H9 (cell line): ENCODE measurements around the gene ZFYVE27. TPM values are rescaled to one million over a fixed set of nuclear protein-coding genes. Genes with fewer than 3 reads are reported as not detected.

Experiments used
- DNase-seq: peaks from one replicate; pipeline ENCODE4 v3.0.0-alpha.2; 2017
- H2AFZ ChIP-seq: one replicate; pipeline ENCODE4 v1.6.1; 2013; ENCODE audit warnings: mild to moderate bottlenecking, low read length, control low read depth, moderate library complexity
- H2AK5ac ChIP-seq: 2 replicates; pipeline ENCODE4 v1.6.1; 2013; ENCODE audit warnings: low read length, control low read depth, mixed read lengths; ENCODE audit not compliant: insufficient read length
- H2BK120ac ChIP-seq: one replicate; pipeline ENCODE4 v1.6.1; 2013; ENCODE audit warnings: low read depth, mild to moderate bottlenecking, low read length, control low read depth, inconsistent platforms; ENCODE audit not compliant: poor library complexity, severe bottlenecking
- H2BK12ac ChIP-seq: 2 replicates; pipeline ENCODE4 v1.6.1; 2013; ENCODE audit warnings: low read length, control low read depth, mixed read lengths, low read depth; ENCODE audit not compliant: insufficient read length
- H2BK15ac ChIP-seq: 2 replicates; pipeline ENCODE4 v1.6.1; 2013; ENCODE audit warnings: low read depth, low read length, control low read depth
- H2BK20ac ChIP-seq: one replicate; pipeline ENCODE4 v1.6.1; 2013; ENCODE audit warnings: low read depth, mild to moderate bottlenecking, low read length, control low read depth, inconsistent platforms; ENCODE audit not compliant: poor library complexity, severe bottlenecking
- H2BK5ac ChIP-seq: 2 replicates; pipeline ENCODE4 v1.6.1; 2013; ENCODE audit warnings: low read length, control low read depth, mixed read lengths; ENCODE audit not compliant: insufficient read length
- H3K14ac ChIP-seq: 2 replicates; pipeline ENCODE4 v1.6.1; 2013; ENCODE audit warnings: low read length, control low read depth; ENCODE audit not compliant: insufficient read depth
- H3K18ac ChIP-seq: 2 replicates; pipeline ENCODE4 v1.6.1; 2013; ENCODE audit warnings: low read depth, mild to moderate bottlenecking, mixed read lengths, low read length, control low read depth; ENCODE audit not compliant: insufficient read length
- H3K23ac ChIP-seq: 2 replicates; pipeline ENCODE4 v1.6.1; 2013; ENCODE audit warnings: low read length, control low read depth, mixed read lengths, low read depth; ENCODE audit not compliant: insufficient read length
- H3K23me2 ChIP-seq: 2 replicates; pipeline ENCODE4 v1.6.1; 2013; ENCODE audit warnings: low read depth, mild to moderate bottlenecking, mixed read lengths, low read length, control low read depth; ENCODE audit not compliant: insufficient read length, poor library complexity, severe bottlenecking
- H3K27ac ChIP-seq: 2 replicates; pipeline ENCODE4 v1.5.1; 2013; ENCODE audit warnings: low read length, control low read depth, mixed read lengths, low read depth; ENCODE audit not compliant: insufficient read length
- H3K27me3 ChIP-seq: 2 replicates; pipeline ENCODE4 v1.6.1; 2013; ENCODE audit warnings: low read length, control low read depth, inconsistent platforms; ENCODE audit not compliant: insufficient read depth
- H3K4ac ChIP-seq: 2 replicates; pipeline ENCODE4 v1.6.1; 2013; ENCODE audit warnings: low read depth, mild to moderate bottlenecking, control low read depth, inconsistent platforms, low read length, moderate library complexity
- H3K4me1 ChIP-seq: 2 replicates; pipeline ENCODE4 v1.6.1; 2013; ENCODE audit warnings: low read length, control low read depth, inconsistent platforms; ENCODE audit not compliant: insufficient read depth
- H3K4me2 ChIP-seq: 2 replicates; pipeline ENCODE4 v1.6.1; 2013; ENCODE audit warnings: low read length, control low read depth, mixed read lengths; ENCODE audit not compliant: insufficient read length, insufficient read depth
- H3K56ac ChIP-seq: 2 replicates; pipeline ENCODE4 v1.6.1; 2013; ENCODE audit warnings: low read depth, mild to moderate bottlenecking, mixed read lengths, low read length, control low read depth; ENCODE audit not compliant: insufficient read length
- H3K79me1 ChIP-seq: 2 replicates; pipeline ENCODE4 v1.6.1; 2013; ENCODE audit warnings: low read depth, mild to moderate bottlenecking, moderate library complexity, low read length, control low read depth, inconsistent platforms; ENCODE audit not compliant: insufficient read depth, poor library complexity, severe bottlenecking
- H3K79me2 ChIP-seq: 2 replicates; pipeline ENCODE4 v1.6.1; 2013; ENCODE audit warnings: low read length, control low read depth, inconsistent platforms; ENCODE audit not compliant: insufficient read depth
- H3K9ac ChIP-seq: 2 replicates; pipeline ENCODE4 v1.6.1; 2013; ENCODE audit warnings: low read length, control low read depth, mixed read lengths; ENCODE audit not compliant: insufficient read length; ENCODE audit errors: extremely low read depth
- H3K9me3 ChIP-seq: one replicate; pipeline ENCODE4 v1.6.1; 2013; ENCODE audit warnings: low read depth, low read length, inconsistent platforms; ENCODE audit not compliant: control insufficient read depth
- H3T11ph ChIP-seq: one replicate; pipeline ENCODE4 v1.6.1; 2013; ENCODE audit warnings: mild to moderate bottlenecking, low read length, control low read depth, inconsistent platforms
- H4K20me1 ChIP-seq: one replicate; pipeline ENCODE4 v1.6.1; 2013; ENCODE audit not compliant: control insufficient read depth, insufficient read length, insufficient read depth
- H4K5ac ChIP-seq: 2 replicates; pipeline ENCODE4 v1.6.1; 2013; ENCODE audit warnings: low read depth, mild to moderate bottlenecking, mixed read lengths, low read length, control low read depth; ENCODE audit not compliant: insufficient read length
- H4K8ac ChIP-seq: replicated peaks from 2 replicates; pipeline ENCODE4 v1.6.1; 2013; ENCODE audit warnings: low read length, control low read depth, mixed read lengths, low read depth; ENCODE audit not compliant: insufficient read length
- H4K91ac ChIP-seq: 2 replicates; pipeline ENCODE4 v1.6.1; 2013; ENCODE audit warnings: low read depth, mild to moderate bottlenecking, moderate library complexity, mixed read lengths, low read length, control low read depth; ENCODE audit not compliant: insufficient read length
- H3K27ac Mint-ChIP-seq, 3 experiments: 2 replicates in 2 of 3; 3 replicates in 1 of 3; pipeline ENCODE4 v1.8.0; 2020 to 2021; ENCODE audit warnings: mixed read lengths in 3 of 3, mild to moderate bottlenecking in 1 of 3, moderate library complexity in 1 of 3
- H3K27me3 Mint-ChIP-seq: 2 replicates; pipeline ENCODE4 v1.8.0; 2021; ENCODE audit warnings: low read depth, mild to moderate bottlenecking, moderate library complexity, mixed read lengths
- H3K36me3 Mint-ChIP-seq, 3 experiments: 2 replicates in 2 of 3; 3 replicates in 1 of 3; pipeline ENCODE4 v1.8.0; 2020 to 2021; ENCODE audit warnings: low read depth in 3 of 3, mixed read lengths in 3 of 3; ENCODE audit not compliant: insufficient read depth in 1 of 3
- H3K4me1 Mint-ChIP-seq, 2 experiments: 2 replicates each; pipeline ENCODE4 v1.8.0; 2020; ENCODE audit warnings: mixed read lengths in 2 of 2
- H3K4me3 Mint-ChIP-seq, 2 experiments: 2 replicates in 1 of 2; 3 replicates in 1 of 2; pipeline ENCODE4 v1.8.0; 2020 to 2021; ENCODE audit warnings: mild to moderate bottlenecking in 2 of 2, mixed read lengths in 2 of 2, moderate library complexity in 1 of 2
- H3K9me3 Mint-ChIP-seq, 2 experiments: 2 replicates in 1 of 2; 3 replicates in 1 of 2; pipeline ENCODE4 v1.8.0; 2020; ENCODE audit warnings: mild to moderate bottlenecking in 2 of 2, mixed read lengths in 2 of 2, moderate library complexity in 1 of 2
- WGBS: extraction: QIAGEN DNeasy Blood & Tissue Kit; methylation state at CpG from one replicate; pipeline ENCODE4 v1.1.7; 2013; ENCODE audit warnings: missing lambda C conversion rate, low lambda C conversion rate, mixed read lengths; ENCODE audit not compliant: insufficient read length; ENCODE audit errors: extremely low coverage; 5-methylcytosine and 5-hydroxymethylcytosine counted together
- total RNA-seq: library from RNA; stranded (reverse); gene quantifications from 2 replicates; pipeline ENCODE4 v1.2.1, GENCODE V29; 2021
- TF ChIP-seq, protein P1 (sequence below): fragments of 200-600 bp; sonication (generic); conservative IDR thresholded peaks from 3 replicates; pipeline ENCODE4 v1.8.0; 2021; ENCODE audit warnings: antibody characterized with exemption, mild to moderate bottlenecking

The ZFYVE27 gene
- total RNA-seq, 1 experiment from 2014 or later: 33.2 TPM

DNA sequence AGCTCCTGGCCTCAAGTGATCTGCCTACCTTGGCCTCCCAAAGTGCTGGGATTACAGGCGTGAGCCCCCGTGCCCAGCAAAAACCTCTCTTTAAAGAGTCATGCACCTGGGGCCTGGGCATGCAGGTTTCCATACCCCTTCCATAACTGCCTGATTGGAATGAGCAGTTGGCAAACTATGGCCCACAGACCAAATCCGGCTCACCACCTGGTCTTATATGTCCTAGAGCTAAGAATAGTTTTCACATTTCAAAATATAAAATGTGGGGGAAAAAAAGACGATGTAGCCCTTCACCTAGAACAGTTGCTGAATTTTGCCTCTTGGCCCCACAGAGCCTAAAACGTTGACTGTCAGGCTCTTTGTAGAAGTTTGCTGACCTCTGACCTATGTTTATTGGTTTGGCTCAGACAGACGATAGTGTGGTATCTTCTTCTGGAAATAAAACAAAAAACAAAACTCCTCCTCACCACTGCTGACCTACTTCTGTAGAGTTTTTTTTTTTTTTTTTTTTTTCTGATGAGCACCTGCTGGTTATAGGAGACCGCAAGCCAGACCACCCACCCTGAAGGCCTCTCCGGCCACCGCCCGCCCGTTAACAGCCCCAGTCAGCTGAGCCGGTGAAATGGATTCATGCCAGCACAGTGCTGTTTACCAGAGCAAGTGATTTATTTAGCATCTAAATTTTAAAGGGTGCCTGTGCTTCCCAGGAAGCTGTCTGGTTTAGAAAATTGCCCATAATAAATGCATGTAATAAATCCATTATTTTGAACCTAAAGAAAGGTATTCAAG, 68.4 kb downstream of the ZFYVE27 start:
- no peak overlapping the region for H4K91ac ChIP-seq
- WGBS: no CpG with 5 or more reads among the region's 12 CpGs

More for the DNA sequence above, 68.4 kb downstream of the ZFYVE27 start:
- no peak overlapping the region for H2BK5ac ChIP-seq
- H3K23me2 ChIP-seq: no peaks in the 10 kb centered on the region
- H3K4me1 ChIP-seq: no peaks in the 10 kb centered on the region
- no peak overlapping the region for H3K4me3 Mint-ChIP-seq
- H3K27ac ChIP-seq: no peak overlapping the region
- H3K79me2 ChIP-seq: no peaks in the 10 kb centered on the region
- H3K27ac Mint-ChIP-seq: peak overlapping the region in 1 of 3 experiments; percentile 82; a peak in 2 of 7 replicates
- DNase-seq: no peak
- H3K9me3 ChIP-seq: no peaks in the 10 kb centered on the region
- H3K27me3 Mint-ChIP-seq: no peaks in the 10 kb centered on the region; the same call in none of the 2 replicates
- no peak overlapping the region for H3K56ac ChIP-seq
- H3K4ac ChIP-seq: no peak overlapping the region
- no peak overlapping the region for H2BK15ac ChIP-seq
- peaks cover 6 to 16% of the 10 kb centered on the region in 2 experiments for H3K4me1 Mint-ChIP-seq
- no peak overlapping the region for H3K18ac ChIP-seq
- no peak overlapping the region for H4K8ac ChIP-seq
- no peaks in the 10 kb centered on the region for H3K27me3 ChIP-seq
- no peak overlapping the region for H3K14ac ChIP-seq
- no peaks in the 10 kb centered on the region; a peak in 1 of 7 replicates for H3K36me3 Mint-ChIP-seq
- no peak overlapping the region for H4K5ac ChIP-seq
- H3K4me2 ChIP-seq: no peak overlapping the region
- no peak overlapping the region for H2BK12ac ChIP-seq
- H2AFZ ChIP-seq: no peak overlapping the region
- H3K9me3 Mint-ChIP-seq: no peaks in the 10 kb centered on the region
- H2BK120ac ChIP-seq: no peak overlapping the region
- H3K79me1 ChIP-seq: no peaks in the 10 kb centered on the region
- H2AK5ac ChIP-seq: no peak overlapping the region
- H3K9ac ChIP-seq: no peak overlapping the region
- no peak overlapping the region for H3T11ph ChIP-seq
- H4K20me1 ChIP-seq: no peaks in the 10 kb centered on the region
- no peak overlapping the region for H2BK20ac ChIP-seq
- H3K23ac ChIP-seq: no peak overlapping the region
- TF ChIP-seq, protein P1, sequence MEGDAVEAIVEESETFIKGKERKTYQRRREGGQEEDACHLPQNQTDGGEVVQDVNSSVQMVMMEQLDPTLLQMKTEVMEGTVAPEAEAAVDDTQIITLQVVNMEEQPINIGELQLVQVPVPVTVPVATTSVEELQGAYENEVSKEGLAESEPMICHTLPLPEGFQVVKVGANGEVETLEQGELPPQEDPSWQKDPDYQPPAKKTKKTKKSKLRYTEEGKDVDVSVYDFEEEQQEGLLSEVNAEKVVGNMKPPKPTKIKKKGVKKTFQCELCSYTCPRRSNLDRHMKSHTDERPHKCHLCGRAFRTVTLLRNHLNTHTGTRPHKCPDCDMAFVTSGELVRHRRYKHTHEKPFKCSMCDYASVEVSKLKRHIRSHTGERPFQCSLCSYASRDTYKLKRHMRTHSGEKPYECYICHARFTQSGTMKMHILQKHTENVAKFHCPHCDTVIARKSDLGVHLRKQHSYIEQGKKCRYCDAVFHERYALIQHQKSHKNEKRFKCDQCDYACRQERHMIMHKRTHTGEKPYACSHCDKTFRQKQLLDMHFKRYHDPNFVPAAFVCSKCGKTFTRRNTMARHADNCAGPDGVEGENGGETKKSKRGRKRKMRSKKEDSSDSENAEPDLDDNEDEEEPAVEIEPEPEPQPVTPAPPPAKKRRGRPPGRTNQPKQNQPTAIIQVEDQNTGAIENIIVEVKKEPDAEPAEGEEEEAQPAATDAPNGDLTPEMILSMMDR: no peak
